Calu3 (cell line): Measurements from ENCODE around the gene SLC66A1. TPM values are rescaled to one million over a fixed set of nuclear protein-coding genes. Genes with fewer than 3 reads are reported as not detected.
"Not testable (repeated sequence)": the region's sequence is repeated elsewhere in the genome, so short reads cannot be mapped to it uniquely, and the experiment has no call there.

Experiments used
- BruUV-seq: library from RNA; stranded (reverse); fragments of 400-500 nt; replicated peaks from 2 replicates; lab custom pipeline; 2021; lab: Mats Ljungman, UMichigan
- CTCF ChIA-PET: fragments of 300-600 bp; sonication (Branson Sonifier 250); formaldehyde crosslinking; loops from one replicate; lab custom pipeline; 2022; ENCODE audit warnings: antibody characterized with exemption; lab: Charles Lee
- DNase-seq: peaks from one replicate; pipeline ENCODE4 v3.0.0; 2022
- H3K27ac Mint-ChIP-seq: one replicate; pipeline ENCODE4 v1.8.0; 2022; ENCODE audit warnings: mixed read lengths; ENCODE audit not compliant: unreplicated experiment
- H3K27me3 Mint-ChIP-seq: one replicate; pipeline ENCODE4 v1.8.0; 2022; ENCODE audit warnings: mixed read lengths; ENCODE audit not compliant: unreplicated experiment
- H3K36me3 Mint-ChIP-seq: one replicate; pipeline ENCODE4 v1.8.0; 2022; ENCODE audit warnings: mild to moderate bottlenecking, moderate library complexity, mixed read lengths; ENCODE audit not compliant: insufficient read depth, unreplicated experiment
- H3K4me1 Mint-ChIP-seq: one replicate; pipeline ENCODE4 v1.8.0; 2022; ENCODE audit warnings: mild to moderate bottlenecking, low read depth, mixed read lengths; ENCODE audit not compliant: unreplicated experiment
- H3K4me3 Mint-ChIP-seq: one replicate; pipeline ENCODE4 v1.8.0; 2022; ENCODE audit warnings: mild to moderate bottlenecking, low read depth, moderate library complexity, mixed read lengths; ENCODE audit not compliant: unreplicated experiment
- H3K9me3 Mint-ChIP-seq: one replicate; pipeline ENCODE4 v1.8.0; 2022; ENCODE audit warnings: low read depth, mixed read lengths; ENCODE audit not compliant: unreplicated experiment
- CTCF ChIP-seq: fragments of 200-600 bp; IDR thresholded peaks from one replicate; pipeline ENCODE4 v1.8.0; 2022; ENCODE audit warnings: antibody characterized with exemption; ENCODE audit not compliant: unreplicated experiment
- intact Hi-C: fragments of 100-400 bp; cut with micrococcal nuclease; formaldehyde crosslinking; loops from one replicate; pipeline ENCODE4 v1.10.0; 2022; ENCODE audit not compliant: unreplicated experiment
- total RNA-seq: library from RNA; stranded (reverse); gene quantifications from 2 replicates; pipeline ENCODE4 v1.2.3, GENCODE V29; 2022

Gene SLC66A1
- total RNA-seq, 1 experiment from 2014 or later, result 10.0 TPM

- Mint-ChIP-seq H3K27ac (no peak overlapping the region), H3K4me1 (peaks cover 14% of the 10 kb centered on the region), H3K9me3 (no peaks in the 10 kb centered on the region), H3K36me3 (peaks cover 6% of the 10 kb centered on the region), H3K4me3 (no peak overlapping the region), H3K27me3 (no peaks in the 10 kb centered on the region)
- no peak for DNase-seq
- BruUV-seq, result no TSS peak
- CTCF ChIA-PET, result interaction anchor here (0.7 kb wide), 1 partner anchor 153 kb away, joined by 3 read pairs; no protein-coding TSS in a partner anchor
- intact Hi-C loops, result no loop called here
- TF ChIP-seq CTCF, result no peak
Observed at GRCh38 chr1:19283891-19284290, 28.2 kb upstream of the SLC66A1 start.

- Mint-ChIP-seq H3K27ac (no peak overlapping the region), H3K9me3 (no peaks in the 10 kb centered on the region), H3K4me3 (no peak overlapping the region), H3K36me3 (peaks cover 6% of the 10 kb centered on the region), H3K27me3 (no peaks in the 10 kb centered on the region), H3K4me1 (peaks cover 22% of the 10 kb centered on the region)
- no peak for DNase-seq
- no peak for TF ChIP-seq CTCF
- intact Hi-C loops, result no loop called here
- BruUV-seq, result no TSS peak
- CTCF ChIA-PET, result no interaction called here
Observed at GRCh38 chr1:19284881-19285280, 27.2 kb upstream of the SLC66A1 start.

GRCh38 chr1:19285366-19285765 lies 26.8 kb upstream of the SLC66A1 start:
- H3K36me3 Mint-ChIP-seq, H3K27me3 Mint-ChIP-seq, H3K27ac Mint-ChIP-seq, DNase-seq, BruUV-seq, intact Hi-C loops, H3K9me3 Mint-ChIP-seq, H3K4me3 Mint-ChIP-seq, CTCF ChIA-PET: not testable (repeated sequence)
- peaks cover 22% of the 10 kb centered on the region for H3K4me1 Mint-ChIP-seq

- H3K27ac Mint-ChIP-seq, DNase-seq, CTCF ChIA-PET, BruUV-seq, H3K4me3 Mint-ChIP-seq, H3K36me3 Mint-ChIP-seq, intact Hi-C loops, H3K9me3 Mint-ChIP-seq, H3K27me3 Mint-ChIP-seq: not testable (repeated sequence)
- H3K4me1 Mint-ChIP-seq, result peaks cover 22% of the 10 kb centered on the region
Observed at GRCh38 chr1:19285807-19286206, 26.3 kb upstream of the SLC66A1 start.

- no TSS peak for BruUV-seq
- H3K27ac Mint-ChIP-seq, result no peak overlapping the region
- no peaks in the 10 kb centered on the region for H3K27me3 Mint-ChIP-seq
- no peak for TF ChIP-seq CTCF
- peaks cover 22% of the 10 kb centered on the region for H3K4me1 Mint-ChIP-seq
- intact Hi-C loops, result no loop called here
- peaks cover 5% of the 10 kb centered on the region for H3K9me3 Mint-ChIP-seq
- peak overlapping the region; percentile 65 for H3K4me3 Mint-ChIP-seq
- DNase-seq, result no peak
- peaks cover 6% of the 10 kb centered on the region for H3K36me3 Mint-ChIP-seq
- CTCF ChIA-PET, result interaction anchor here (0.7 to 1.0 kb wide), 2 partner anchors 15 to 92 kb away, joined by 4 read pairs; no protein-coding TSS in a partner anchor
Observed at GRCh38 chr1:19287436-19288185, 24.5 kb upstream of the SLC66A1 start.

- Mint-ChIP-seq H3K4me3 (peak within 1 kb of the TSS; percentile 65), H3K4me1 (peaks cover 22% of the 10 kb centered on the region)
- CTCF ChIA-PET, result interaction anchor here (1.0 kb wide), 1 partner anchor 16 kb away, joined by 4 read pairs; no protein-coding TSS in a partner anchor
- H3K27ac Mint-ChIP-seq, intact Hi-C loops, H3K27me3 Mint-ChIP-seq, H3K36me3 Mint-ChIP-seq, H3K9me3 Mint-ChIP-seq, BruUV-seq: not testable (repeated sequence)
- DNase-seq, result peak; percentile 49
Observed at GRCh38 chr1:19288324-19289241, 23.5 kb upstream of the SLC66A1 start, which contains the start of gene AKR7A3. Gene AKR7A3, minus strand, starts transcription at chr1:19288770. Its CDS starts 61 bp downstream, at chr1:19288709.
